Type B pancreatic cell (in vitro differentiated cells): ENCODE measurements around the gene TEX51. TPM values are rescaled to one million over a fixed set of nuclear protein-coding genes. Genes with fewer than 3 reads are reported as not detected.

Experiments used
- DNase-seq: peaks from one replicate; pipeline ENCODE4 v3.0.0; 2021; ENCODE audit warnings: mixed read lengths; ENCODE audit not compliant: unreplicated experiment; ENCODE audit errors: extremely low spot score
- H3K27ac Mint-ChIP-seq: 2 replicates; pipeline ENCODE4 v1.8.0; 2021; ENCODE audit warnings: mild to moderate bottlenecking, mixed read lengths
- H3K27me3 Mint-ChIP-seq: 2 replicates; pipeline ENCODE4 v1.8.0; 2021; ENCODE audit warnings: mixed read lengths
- H3K36me3 Mint-ChIP-seq: 2 replicates; pipeline ENCODE4 v1.8.0; 2021; ENCODE audit warnings: mixed read lengths
- H3K4me1 Mint-ChIP-seq: one replicate; pipeline ENCODE4 v1.8.0; 2021; ENCODE audit warnings: mixed read lengths; ENCODE audit not compliant: unreplicated experiment
- H3K4me3 Mint-ChIP-seq: 2 replicates; pipeline ENCODE4 v1.8.0; 2021; ENCODE audit warnings: mild to moderate bottlenecking, mixed read lengths
- H3K9me3 Mint-ChIP-seq: 2 replicates; pipeline ENCODE4 v1.8.0; 2021; ENCODE audit warnings: mixed read lengths
- long read RNA-seq: library from polyadenylated mRNA; unstranded; transcript quantifications from one replicate; pipeline ENCODE4 v2.0.0, GENCODE V29; 2020
- total RNA-seq: library from RNA; stranded (reverse); gene quantifications from 2 replicates; pipeline ENCODE4 v1.2.1, GENCODE V29; 2021; ENCODE audit warnings: low replicate concordance
- TF ChIP-seq, protein P1 (sequence below): fragments of 200-600 bp; sonication (generic); conservative IDR thresholded peaks from 2 replicates; pipeline ENCODE4 v1.5.0; 2021; ENCODE audit warnings: antibody characterized with exemption, mild to moderate bottlenecking

TEX51 gene
- total RNA-seq = not detected in 2 replicates
- long read RNA-seq = 0 reads

DNA sequence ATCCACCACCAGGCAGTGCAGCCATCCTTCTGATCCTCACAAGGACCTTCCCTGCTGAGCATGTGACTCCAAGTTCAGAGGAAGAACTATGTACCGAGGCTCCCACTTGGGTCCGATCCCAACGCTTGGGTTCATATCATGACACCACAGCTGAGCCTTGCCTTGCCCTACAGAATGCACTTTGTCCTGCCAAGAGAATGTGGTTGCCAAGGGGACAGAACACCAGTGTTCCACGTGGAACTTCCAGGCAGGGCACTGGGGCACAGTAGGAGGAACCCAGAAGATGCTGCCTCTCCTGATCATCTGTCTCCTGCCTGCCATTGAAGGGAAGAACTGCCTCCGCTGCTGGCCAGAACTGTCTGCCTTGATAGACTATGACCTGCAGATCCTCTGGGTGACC is at the start of gene TEX51:
Gene TEX51 (plus strand): TSS at position 255 of the 400 bp plus-strand sequence. CDS start 29 bp downstream, at position 284.
- no peaks in the 10 kb centered on the region for H3K4me1 Mint-ChIP-seq
- H3K27ac Mint-ChIP-seq = no peak within 1 kb of the TSS
- peak; percentile 27 for DNase-seq

DNA sequence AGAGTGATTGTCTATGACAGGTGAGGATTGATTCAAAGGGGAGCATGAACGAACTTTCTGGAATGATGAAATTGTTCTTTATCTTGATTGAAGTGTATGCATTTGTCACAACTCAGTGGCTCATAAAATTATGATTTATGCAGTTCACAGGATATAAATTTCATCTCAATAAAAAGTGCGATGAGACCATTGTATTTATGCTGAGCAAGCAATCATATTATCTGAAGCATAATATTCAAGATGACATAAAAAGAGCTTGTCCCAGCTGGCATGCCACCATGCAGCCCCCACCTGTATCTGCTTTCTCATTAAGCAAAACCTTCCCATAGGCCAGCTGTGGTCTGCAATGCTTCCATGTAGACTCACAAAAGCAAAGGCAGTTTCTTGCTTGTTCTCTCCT is 49.6 kb upstream of the TEX51 start:
- Mint-ChIP-seq H3K36me3 (no peaks in the 10 kb centered on the region), H3K27ac (no peak overlapping the region), H3K4me3 (no peak overlapping the region), H3K9me3 (no peaks in the 10 kb centered on the region), H3K4me1 (no peaks in the 10 kb centered on the region), H3K27me3 (peaks cover 13% of the 10 kb centered on the region)
- DNase-seq = no peak
- TF ChIP-seq, protein P1, sequence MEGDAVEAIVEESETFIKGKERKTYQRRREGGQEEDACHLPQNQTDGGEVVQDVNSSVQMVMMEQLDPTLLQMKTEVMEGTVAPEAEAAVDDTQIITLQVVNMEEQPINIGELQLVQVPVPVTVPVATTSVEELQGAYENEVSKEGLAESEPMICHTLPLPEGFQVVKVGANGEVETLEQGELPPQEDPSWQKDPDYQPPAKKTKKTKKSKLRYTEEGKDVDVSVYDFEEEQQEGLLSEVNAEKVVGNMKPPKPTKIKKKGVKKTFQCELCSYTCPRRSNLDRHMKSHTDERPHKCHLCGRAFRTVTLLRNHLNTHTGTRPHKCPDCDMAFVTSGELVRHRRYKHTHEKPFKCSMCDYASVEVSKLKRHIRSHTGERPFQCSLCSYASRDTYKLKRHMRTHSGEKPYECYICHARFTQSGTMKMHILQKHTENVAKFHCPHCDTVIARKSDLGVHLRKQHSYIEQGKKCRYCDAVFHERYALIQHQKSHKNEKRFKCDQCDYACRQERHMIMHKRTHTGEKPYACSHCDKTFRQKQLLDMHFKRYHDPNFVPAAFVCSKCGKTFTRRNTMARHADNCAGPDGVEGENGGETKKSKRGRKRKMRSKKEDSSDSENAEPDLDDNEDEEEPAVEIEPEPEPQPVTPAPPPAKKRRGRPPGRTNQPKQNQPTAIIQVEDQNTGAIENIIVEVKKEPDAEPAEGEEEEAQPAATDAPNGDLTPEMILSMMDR = no peak

More for the DNA sequence above, at the start of gene TEX51:
- peaks cover 4% of the 10 kb centered on the region for H3K9me3 Mint-ChIP-seq
- no peak within 1 kb of the TSS for H3K4me3 Mint-ChIP-seq
- TF ChIP-seq, protein P1 = no peak
- H3K36me3 Mint-ChIP-seq = no peaks in the 10 kb centered on the region
- peaks cover 4% of the 10 kb centered on the region for H3K27me3 Mint-ChIP-seq

DNA sequence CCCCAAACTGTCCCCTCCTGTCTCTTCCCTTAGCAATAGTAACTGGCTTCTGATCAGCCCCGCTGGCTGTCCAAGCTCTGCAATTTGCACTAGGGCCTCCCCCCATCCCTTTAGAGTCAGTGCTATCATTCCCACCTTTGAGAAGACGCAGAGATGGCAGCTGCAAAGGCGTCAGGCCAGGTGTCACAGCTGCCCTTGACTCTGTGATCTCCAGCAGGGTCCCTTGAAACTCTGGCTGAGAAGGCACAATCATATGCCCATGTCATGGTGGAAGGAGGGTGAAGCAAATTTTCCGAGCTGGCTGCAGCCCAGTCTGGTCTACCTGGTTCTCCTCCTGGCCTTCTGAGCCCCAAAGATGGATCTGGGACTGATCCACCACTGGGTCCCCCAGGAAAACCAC is 49.2 kb upstream of the TEX51 start:
- peaks cover 15% of the 10 kb centered on the region for H3K27me3 Mint-ChIP-seq
- H3K9me3 Mint-ChIP-seq = no peaks in the 10 kb centered on the region
- H3K4me3 Mint-ChIP-seq = no peak overlapping the region
- H3K4me1 Mint-ChIP-seq = no peaks in the 10 kb centered on the region
- H3K36me3 Mint-ChIP-seq = no peaks in the 10 kb centered on the region
- TF ChIP-seq, protein P1 = no peak
- H3K27ac Mint-ChIP-seq = no peak overlapping the region
- DNase-seq = peak; percentile 32

DNA sequence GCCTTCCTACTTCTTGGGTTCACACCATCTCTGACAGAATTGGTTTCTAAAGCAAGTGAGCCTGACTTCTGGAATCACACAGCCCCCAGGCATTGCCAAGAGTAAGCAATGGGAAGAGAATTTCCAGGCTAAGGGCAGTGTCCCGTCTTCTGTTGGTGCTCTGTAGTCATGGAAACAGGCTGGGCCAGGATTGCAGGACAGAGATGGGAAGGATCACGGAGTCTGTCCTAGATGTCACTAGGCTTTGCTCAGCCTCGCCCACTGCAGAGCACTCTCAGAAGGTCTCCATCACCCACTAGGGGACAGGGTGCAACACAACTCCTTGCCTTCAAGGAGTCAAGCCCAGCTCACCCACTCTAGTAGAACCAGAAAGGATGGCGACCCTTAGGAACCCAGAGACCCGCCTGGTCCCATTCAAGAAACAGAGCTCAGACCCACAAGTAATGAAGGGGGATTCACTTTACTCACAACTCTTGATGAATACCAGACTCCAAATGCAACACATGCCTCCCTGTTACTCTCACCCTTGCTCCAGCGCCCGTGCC is 48.6 kb upstream of the TEX51 start:
- TF ChIP-seq, protein P1 = no peak
- no peaks in the 10 kb centered on the region for H3K9me3 Mint-ChIP-seq
- H3K36me3 Mint-ChIP-seq = no peaks in the 10 kb centered on the region
- no peaks in the 10 kb centered on the region for H3K4me1 Mint-ChIP-seq
- DNase-seq = peak; percentile 48
- peaks cover 18% of the 10 kb centered on the region for H3K27me3 Mint-ChIP-seq
- no peak overlapping the region for H3K4me3 Mint-ChIP-seq
- no peak overlapping the region for H3K27ac Mint-ChIP-seq

DNA sequence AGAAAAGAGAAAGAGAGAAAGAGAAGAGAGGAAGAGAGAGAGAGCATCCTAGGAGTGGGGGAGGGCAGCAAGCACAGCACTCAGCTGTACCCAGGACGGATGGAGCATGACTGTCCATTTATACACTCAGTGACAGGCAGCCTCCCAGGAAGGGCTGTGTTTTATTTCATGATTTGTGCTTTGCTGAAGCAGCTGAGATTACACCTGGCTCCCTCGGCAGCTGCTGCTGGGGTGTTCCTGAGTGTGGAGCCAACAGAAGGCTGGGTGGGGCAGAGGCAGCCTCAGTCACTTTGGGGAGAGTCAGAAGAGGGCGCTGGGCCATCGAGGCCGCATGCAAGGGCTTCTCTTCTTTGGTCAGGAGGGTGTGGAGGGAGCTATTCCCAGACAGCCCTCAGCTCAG is 47.8 kb upstream of the TEX51 start:
- Mint-ChIP-seq H3K4me1 (no peaks in the 10 kb centered on the region), H3K27me3 (peaks cover 22% of the 10 kb centered on the region), H3K27ac (no peak overlapping the region), H3K9me3 (no peaks in the 10 kb centered on the region), H3K4me3 (no peak overlapping the region), H3K36me3 (no peaks in the 10 kb centered on the region)
- TF ChIP-seq, protein P1 = no peak
- DNase-seq = no peak
